ENCODE data around the gene RAB5B.
A peak's percentile ranks its signal among the peaks of the same experiment; 100 is the strongest.

Gene RAB5B

GRCh38 chr12:55933169-55933798 is 40.6 kb upstream of the RAB5B start:
- DNase-seq = peak in 1 of 2 experiments; percentile 30
- no peak for TF ChIP-seq POLR2A (IDR thresholded peaks at IDR 0.05; ENCODE audit: low read length)

- no peak for DNase-seq
- TF ChIP-seq GATA1 (IDR thresholded peaks at IDR 0.05; ENCODE audit: low read depth, low read length) = no peak
- TF ChIP-seq POLR2A (IDR thresholded peaks at IDR 0.05; ENCODE audit: low read length) = no peak
Observed at GRCh38 chr12:55933799-55934742, 39.8 kb upstream of the RAB5B start.

GRCh38 chr12:55934773-55935172 is 39.1 kb upstream of the RAB5B start:
- no peak for TF ChIP-seq GATA1 (IDR thresholded peaks at IDR 0.05; ENCODE audit: low read depth, low read length)
- TF ChIP-seq POLR2A (IDR thresholded peaks at IDR 0.05; ENCODE audit: low read length) = no peak
- DNase-seq = no peak

GRCh38 chr12:55935738-55936151 is 38.1 kb upstream of the RAB5B start:
- no peak for DNase-seq

GRCh38 chr12:55937981-55938380 is 35.9 kb upstream of the RAB5B start:
- no peak for DNase-seq
- TF ChIP-seq GATA1 (IDR thresholded peaks at IDR 0.05; ENCODE audit: low read depth, low read length) = no peak
- no peak for TF ChIP-seq POLR2A (IDR thresholded peaks at IDR 0.05; ENCODE audit: low read length)

More at GRCh38 chr12:55935738-55936151, 38.1 kb upstream of the RAB5B start:
- TF ChIP-seq POLR2A (IDR thresholded peaks at IDR 0.05; ENCODE audit: low read length) (no peak), GATA1 (IDR thresholded peaks at IDR 0.05; ENCODE audit: low read depth, low read length) (no peak)

GRCh38 chr12:55938826-55939501 is 34.9 kb upstream of the RAB5B start:
- TF ChIP-seq POLR2A (IDR thresholded peaks at IDR 0.05; ENCODE audit: low read length) = no peak
- no peak for TF ChIP-seq GATA1 (IDR thresholded peaks at IDR 0.05; ENCODE audit: low read depth, low read length)

GRCh38 chr12:55940065-55940732 is 33.7 kb upstream of the RAB5B start:
- DNase-seq = peak; percentile 88 to 92
- no peak for TF ChIP-seq GATA1 (IDR thresholded peaks at IDR 0.05; ENCODE audit: low read depth, low read length)

More at GRCh38 chr12:55938826-55939501, 34.9 kb upstream of the RAB5B start:
- DNase-seq = no peak

GRCh38 chr12:55942055-55942454 is 31.8 kb upstream of the RAB5B start:
- TF ChIP-seq POLR2A (IDR thresholded peaks at IDR 0.05; ENCODE audit: low read length) (no peak), GATA1 (IDR thresholded peaks at IDR 0.05; ENCODE audit: low read depth, low read length) (no peak)
- DNase-seq = no peak

- DNase-seq = peak; percentile 61 to 72
- no peak for TF ChIP-seq GATA1 (IDR thresholded peaks at IDR 0.05; ENCODE audit: low read depth, low read length)
- no peak for TF ChIP-seq POLR2A (IDR thresholded peaks at IDR 0.05; ENCODE audit: low read length)
Observed at GRCh38 chr12:55942577-55943136, 31.2 kb upstream of the RAB5B start.

- no peak for DNase-seq
- no peak for TF ChIP-seq POLR2A (IDR thresholded peaks at IDR 0.05; ENCODE audit: low read length)
- no peak for TF ChIP-seq GATA1 (IDR thresholded peaks at IDR 0.05; ENCODE audit: low read depth, low read length)
Observed at GRCh38 chr12:55946553-55946952, 27.3 kb upstream of the RAB5B start.

- TF ChIP-seq POLR2A (IDR thresholded peaks at IDR 0.05; ENCODE audit: low read length) (peak; percentile 3), GATA1 (IDR thresholded peaks at IDR 0.05; ENCODE audit: low read depth, low read length) (no peak)
- DNase-seq = peak in 1 of 2 experiments; percentile 14
Observed at GRCh38 chr12:55955344-55955743, 18.5 kb upstream of the RAB5B start.

GRCh38 chr12:55955800-55956508 is 17.9 kb upstream of the RAB5B start:
- peak; percentile 39 to 59 for DNase-seq
- TF ChIP-seq POLR2A (IDR thresholded peaks at IDR 0.05; ENCODE audit: low read length) (peak; percentile 9), GATA1 (IDR thresholded peaks at IDR 0.05; ENCODE audit: low read depth, low read length) (no peak)

Data from erythroblast (primary cell).